NCI-H1048 (cell line): ENCODE measurements around the gene CELA1.
"Not testable (repeated sequence)": the region's sequence is repeated elsewhere in the genome, so short reads cannot be mapped to it uniquely, and the experiment has no call there.

Experiments used
- DNase-seq: peaks from one replicate; lab custom pipeline; 2025; lab: John Stamatoyannopoulos, UW

The CELA1 gene

GRCh38 chr12:51311389-51311788 is 35.1 kb downstream of the CELA1 start:
- DNase-seq: no peak

DNA sequence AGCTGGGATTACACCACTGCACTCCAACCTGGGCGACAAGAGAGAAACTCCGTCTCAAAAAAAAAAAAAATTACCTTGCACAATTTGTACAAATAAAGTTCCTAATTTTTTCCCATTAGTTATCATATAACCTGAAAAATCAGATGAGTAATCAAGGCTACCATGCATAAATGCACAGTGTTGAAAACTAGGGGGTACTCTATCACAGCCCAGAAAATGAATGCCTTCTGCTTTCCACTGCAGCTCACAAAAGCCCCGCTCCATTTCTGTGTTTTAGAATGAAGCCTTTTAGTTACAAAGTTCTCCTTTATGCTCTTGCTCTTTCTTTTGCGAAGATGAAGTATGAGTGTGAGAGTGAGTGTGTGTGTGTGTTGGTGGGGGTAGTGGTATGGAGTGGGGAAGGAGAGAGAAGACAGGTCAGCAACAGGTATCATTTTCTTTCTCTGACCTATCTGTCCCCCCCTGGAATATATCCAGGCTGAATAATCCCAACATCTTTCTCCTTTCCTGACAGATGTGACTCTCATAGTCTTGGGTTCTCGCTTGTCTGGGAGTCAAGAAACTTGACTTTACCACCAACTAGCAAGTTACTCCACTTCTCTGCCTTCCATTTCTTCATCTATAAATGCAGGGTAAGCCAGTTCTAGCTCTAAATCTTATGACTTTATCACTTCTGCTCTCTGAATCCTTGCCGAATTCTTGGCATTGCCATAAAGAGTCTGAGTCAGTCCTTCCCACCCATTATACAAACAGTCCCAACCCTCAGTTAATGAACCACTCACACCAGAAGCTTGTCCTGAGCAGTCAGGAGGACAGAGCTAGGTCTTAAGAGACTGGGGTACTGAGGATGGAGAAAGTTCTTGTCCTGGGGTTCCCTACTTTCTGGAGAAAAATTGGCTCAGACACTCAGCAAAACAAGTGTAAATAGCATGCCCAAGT is 38.6 kb downstream of the CELA1 start:
- no peak for DNase-seq

DNA sequence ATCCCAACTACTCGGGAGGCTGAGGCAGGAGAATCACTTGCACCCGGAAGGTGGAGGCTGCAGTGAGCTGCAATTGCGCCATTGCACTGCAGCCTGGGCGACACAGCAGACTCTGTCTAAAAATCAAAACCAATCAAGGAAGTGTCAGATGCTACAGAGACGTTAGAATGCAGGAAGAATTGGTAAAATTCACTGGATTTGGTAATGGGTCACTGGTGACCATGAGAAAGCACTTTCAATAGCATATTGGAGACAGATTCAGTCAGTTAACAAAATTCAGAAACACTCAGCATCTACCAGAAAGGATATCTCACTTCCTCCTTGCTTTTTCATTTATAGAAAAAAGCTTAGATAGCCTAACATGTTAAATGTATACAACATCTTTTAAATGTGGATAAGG is 40.0 kb downstream of the CELA1 start:
- DNase-seq: no peak

- DNase-seq: not testable (repeated sequence)
These were observed 45.7 kb downstream of the CELA1 start for GRCh38 chr12:51300768-51301167.

- DNase-seq: no peak
These were observed 50.8 kb downstream of the CELA1 start for GRCh38 chr12:51295651-51296050.

- not testable (repeated sequence) for DNase-seq
These were observed 52.4 kb downstream of the CELA1 start for GRCh38 chr12:51294097-51294496.

- DNase-seq: no peak
These were observed 52.8 kb downstream of the CELA1 start for GRCh38 chr12:51293696-51294095.

GRCh38 chr12:51291603-51292513 is 54.6 kb downstream of the CELA1 start:
- DNase-seq: not testable (repeated sequence)

DNA sequence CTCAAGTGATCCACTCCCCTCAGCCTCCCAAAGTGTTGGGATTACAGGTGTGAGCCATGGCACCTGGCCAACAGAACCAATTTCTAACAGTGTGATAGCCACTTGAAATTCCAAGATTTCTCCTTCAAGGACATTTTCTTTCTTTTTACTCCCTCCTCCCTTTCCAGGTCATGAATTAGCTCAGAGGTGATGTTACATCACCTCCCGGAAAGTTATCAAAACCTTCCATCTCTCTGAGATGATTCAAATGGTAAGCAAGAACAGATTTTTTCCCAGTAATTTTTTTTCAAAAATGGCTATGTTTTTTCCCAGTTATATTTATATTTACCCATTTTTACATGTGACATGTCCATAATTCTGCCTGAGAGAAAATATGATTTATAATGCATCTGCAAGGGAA is 60.6 kb downstream of the CELA1 start:
- DNase-seq: no peak

- DNase-seq: no peak
These were observed 65.1 kb downstream of the CELA1 start for GRCh38 chr12:51281202-51281924.
